ENCODE measurements around the gene DUSP22.

The DUSP22 gene

DNA sequence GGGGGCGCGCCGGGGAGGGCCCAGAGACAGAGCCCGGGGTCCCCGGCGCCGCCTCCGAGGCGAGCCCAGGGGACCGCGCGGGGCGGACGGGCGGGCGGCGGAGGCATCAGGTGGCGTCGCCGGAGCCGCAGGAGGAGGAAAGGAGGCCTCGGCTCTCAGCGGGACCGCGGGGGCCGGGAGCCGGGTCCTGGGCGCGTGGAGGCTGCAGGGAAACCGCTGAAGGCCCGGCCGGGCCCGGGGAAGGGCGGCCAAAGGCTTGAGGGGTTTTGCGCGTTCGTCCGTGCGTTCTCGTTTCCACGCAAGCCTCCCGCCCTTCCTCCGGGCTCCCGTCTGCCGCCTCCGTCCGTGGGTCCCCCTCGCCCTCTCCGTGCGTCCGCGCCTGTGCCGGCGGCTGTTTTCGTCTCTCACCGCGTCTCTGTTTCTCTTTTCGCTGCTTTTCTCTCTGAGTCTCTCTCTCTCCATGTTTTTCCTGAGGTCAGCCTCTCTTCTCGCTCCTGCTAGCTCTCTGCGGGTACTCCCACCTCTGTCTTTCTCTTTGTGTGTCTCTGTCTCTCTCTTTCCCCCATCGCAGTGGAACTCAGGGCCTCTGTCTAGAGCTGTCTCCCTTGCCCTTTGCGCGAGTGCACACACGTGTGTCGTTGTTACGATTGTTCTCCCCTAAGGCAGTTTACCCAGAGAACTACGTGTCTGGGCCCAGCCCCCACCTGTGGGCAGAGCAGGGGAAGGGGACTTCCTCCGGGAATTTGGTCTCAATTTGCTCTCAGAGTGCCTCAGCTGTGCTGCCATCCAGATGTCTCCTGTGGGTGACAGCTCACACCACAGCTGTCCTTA is 101.3 kb downstream of the DUSP22 start:
- TF ChIP-seq ESRRG (CRISPR knock-in tag; IDR thresholded peaks at IDR 0.05), result no peak
- TF ChIP-seq, protein P1, sequence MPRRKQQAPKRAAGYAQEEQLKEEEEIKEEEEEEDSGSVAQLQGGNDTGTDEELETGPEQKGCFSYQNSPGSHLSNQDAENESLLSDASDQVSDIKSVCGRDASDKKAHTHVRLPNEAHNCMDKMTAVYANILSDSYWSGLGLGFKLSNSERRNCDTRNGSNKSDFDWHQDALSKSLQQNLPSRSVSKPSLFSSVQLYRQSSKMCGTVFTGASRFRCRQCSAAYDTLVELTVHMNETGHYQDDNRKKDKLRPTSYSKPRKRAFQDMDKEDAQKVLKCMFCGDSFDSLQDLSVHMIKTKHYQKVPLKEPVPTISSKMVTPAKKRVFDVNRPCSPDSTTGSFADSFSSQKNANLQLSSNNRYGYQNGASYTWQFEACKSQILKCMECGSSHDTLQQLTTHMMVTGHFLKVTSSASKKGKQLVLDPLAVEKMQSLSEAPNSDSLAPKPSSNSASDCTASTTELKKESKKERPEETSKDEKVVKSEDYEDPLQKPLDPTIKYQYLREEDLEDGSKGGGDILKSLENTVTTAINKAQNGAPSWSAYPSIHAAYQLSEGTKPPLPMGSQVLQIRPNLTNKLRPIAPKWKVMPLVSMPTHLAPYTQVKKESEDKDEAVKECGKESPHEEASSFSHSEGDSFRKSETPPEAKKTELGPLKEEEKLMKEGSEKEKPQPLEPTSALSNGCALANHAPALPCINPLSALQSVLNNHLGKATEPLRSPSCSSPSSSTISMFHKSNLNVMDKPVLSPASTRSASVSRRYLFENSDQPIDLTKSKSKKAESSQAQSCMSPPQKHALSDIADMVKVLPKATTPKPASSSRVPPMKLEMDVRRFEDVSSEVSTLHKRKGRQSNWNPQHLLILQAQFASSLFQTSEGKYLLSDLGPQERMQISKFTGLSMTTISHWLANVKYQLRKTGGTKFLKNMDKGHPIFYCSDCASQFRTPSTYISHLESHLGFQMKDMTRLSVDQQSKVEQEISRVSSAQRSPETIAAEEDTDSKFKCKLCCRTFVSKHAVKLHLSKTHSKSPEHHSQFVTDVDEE (CRISPR knock-in tag; IDR thresholded peaks at IDR 0.05), result no peak
- TF ChIP-seq, protein P2, sequence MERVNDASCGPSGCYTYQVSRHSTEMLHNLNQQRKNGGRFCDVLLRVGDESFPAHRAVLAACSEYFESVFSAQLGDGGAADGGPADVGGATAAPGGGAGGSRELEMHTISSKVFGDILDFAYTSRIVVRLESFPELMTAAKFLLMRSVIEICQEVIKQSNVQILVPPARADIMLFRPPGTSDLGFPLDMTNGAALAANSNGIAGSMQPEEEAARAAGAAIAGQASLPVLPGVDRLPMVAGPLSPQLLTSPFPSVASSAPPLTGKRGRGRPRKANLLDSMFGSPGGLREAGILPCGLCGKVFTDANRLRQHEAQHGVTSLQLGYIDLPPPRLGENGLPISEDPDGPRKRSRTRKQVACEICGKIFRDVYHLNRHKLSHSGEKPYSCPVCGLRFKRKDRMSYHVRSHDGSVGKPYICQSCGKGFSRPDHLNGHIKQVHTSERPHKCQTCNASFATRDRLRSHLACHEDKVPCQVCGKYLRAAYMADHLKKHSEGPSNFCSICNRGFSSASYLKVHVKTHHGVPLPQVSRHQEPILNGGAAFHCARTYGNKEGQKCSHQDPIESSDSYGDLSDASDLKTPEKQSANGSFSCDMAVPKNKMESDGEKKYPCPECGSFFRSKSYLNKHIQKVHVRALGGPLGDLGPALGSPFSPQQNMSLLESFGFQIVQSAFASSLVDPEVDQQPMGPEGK (CRISPR knock-in tag; IDR thresholded peaks at IDR 0.05; ENCODE audit: borderline replicate concordance), result no peak
- no peak for TF ChIP-seq CSDC2 (CRISPR knock-in tag; IDR thresholded peaks at IDR 0.05)
- TF ChIP-seq SNAI2 (CRISPR knock-in tag; IDR thresholded peaks at IDR 0.05), result no peak
- TF ChIP-seq GLIS3 (CRISPR knock-in tag; IDR thresholded peaks at IDR 0.05), result no peak
- TF ChIP-seq ZC3H10 (CRISPR knock-in tag; IDR thresholded peaks at IDR 0.05), result no peak
- no peak for TF ChIP-seq ZFP30 (CRISPR knock-in tag; IDR thresholded peaks at IDR 0.05)
- TF ChIP-seq RARB (CRISPR knock-in tag; IDR thresholded peaks at IDR 0.05), result no peak
- TF ChIP-seq TOX (CRISPR knock-in tag; IDR thresholded peaks at IDR 0.05; ENCODE audit: borderline replicate concordance), result no peak
- TF ChIP-seq PPARA (CRISPR knock-in tag; IDR thresholded peaks at IDR 0.05; ENCODE audit: borderline replicate concordance), result no peak
- TF ChIP-seq ISL1 (CRISPR knock-in tag; IDR thresholded peaks at IDR 0.05), result no peak
- TF ChIP-seq ZNF565 (CRISPR knock-in tag; conservative IDR thresholded peaks at IDR 0.05; ENCODE audit: low read depth), result no peak
- ATAC-seq, result peak; percentile 19

DNA sequence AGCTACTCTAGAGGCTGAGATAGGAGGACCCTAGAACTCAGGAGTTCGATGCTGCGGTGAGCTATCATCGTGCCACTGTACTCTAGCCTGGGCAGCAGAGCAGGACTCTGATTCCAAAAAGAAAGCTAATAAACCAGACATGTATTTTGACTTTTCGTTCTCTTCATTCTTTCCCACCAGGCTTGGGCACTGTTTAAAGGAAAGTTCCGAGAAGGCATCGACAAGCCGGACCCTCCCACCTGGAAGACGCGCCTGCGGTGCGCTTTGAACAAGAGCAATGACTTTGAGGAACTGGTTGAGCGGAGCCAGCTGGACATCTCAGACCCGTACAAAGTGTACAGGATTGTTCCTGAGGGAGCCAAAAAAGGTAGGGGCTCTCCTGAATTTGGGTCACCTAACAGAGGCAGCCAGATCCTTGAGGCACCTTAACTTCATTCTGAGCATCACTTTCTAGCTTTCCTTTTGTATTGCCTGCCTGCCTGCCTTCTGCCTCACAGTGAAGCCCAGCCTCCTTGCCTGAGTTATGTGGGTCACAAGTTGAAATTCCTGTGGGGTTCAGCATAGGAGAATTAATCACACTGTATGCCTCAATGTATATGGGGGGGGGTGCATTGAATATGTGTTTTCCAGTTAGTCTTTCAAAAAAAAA is 102.5 kb downstream of the DUSP22 start:
- TF ChIP-seq, protein P3, sequence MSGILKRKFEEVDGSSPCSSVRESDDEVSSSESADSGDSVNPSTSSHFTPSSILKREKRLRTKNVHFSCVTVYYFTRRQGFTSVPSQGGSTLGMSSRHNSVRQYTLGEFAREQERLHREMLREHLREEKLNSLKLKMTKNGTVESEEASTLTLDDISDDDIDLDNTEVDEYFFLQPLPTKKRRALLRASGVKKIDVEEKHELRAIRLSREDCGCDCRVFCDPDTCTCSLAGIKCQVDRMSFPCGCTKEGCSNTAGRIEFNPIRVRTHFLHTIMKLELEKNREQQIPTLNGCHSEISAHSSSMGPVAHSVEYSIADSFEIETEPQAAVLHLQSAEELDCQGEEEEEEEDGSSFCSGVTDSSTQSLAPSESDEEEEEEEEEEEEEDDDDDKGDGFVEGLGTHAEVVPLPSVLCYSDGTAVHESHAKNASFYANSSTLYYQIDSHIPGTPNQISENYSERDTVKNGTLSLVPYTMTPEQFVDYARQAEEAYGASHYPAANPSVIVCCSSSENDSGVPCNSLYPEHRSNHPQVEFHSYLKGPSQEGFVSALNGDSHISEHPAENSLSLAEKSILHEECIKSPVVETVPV (CRISPR knock-in tag; IDR thresholded peaks at IDR 0.05), result no peak
- TF ChIP-seq ZNF8 (CRISPR knock-in tag; IDR thresholded peaks at IDR 0.05) (no peak), SNAI2 (CRISPR knock-in tag; IDR thresholded peaks at IDR 0.05) (no peak), BACH2 (CRISPR knock-in tag; IDR thresholded peaks at IDR 0.05; ENCODE audit: borderline replicate concordance) (no peak), RARB (CRISPR knock-in tag; IDR thresholded peaks at IDR 0.05) (no peak), PPARA (CRISPR knock-in tag; IDR thresholded peaks at IDR 0.05; ENCODE audit: borderline replicate concordance) (no peak)
- ATAC-seq, result no peak

DNA sequence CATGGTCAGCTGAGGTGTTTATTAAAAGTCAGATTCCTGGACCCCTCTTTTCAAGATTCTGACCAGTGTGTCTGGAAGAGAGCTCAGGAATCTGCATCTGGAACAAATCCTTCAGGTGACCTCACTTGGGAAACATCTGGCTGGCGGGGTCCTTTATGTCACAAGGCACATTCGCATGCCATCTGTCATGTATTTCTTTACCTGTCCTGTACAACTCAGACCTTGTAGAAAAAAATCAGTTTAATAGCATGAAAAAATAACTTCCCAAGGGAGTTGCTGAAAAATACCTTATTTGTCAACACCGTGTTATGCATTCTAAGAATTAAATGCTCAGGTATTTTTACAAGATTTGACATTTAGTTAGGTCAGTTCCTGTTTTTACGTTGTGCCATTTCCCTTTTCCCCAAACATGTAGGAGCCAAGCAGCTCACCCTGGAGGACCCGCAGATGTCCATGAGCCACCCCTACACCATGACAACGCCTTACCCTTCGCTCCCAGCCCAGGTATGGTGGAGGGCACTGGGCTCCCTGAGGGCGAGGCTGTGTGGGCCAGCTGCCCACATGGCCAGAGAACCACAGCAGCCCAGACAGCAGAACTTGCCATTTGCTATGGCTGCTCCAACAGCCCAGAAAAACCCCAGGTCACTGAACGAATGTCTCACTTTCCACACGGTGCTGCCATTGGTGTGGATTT is 103.3 kb downstream of the DUSP22 start:
- ATAC-seq, result no peak
- TF ChIP-seq PPARA (CRISPR knock-in tag; IDR thresholded peaks at IDR 0.05; ENCODE audit: borderline replicate concordance) (no peak), OSR1 (CRISPR knock-in tag; IDR thresholded peaks at IDR 0.05) (no peak), ZNF70 (CRISPR knock-in tag; IDR thresholded peaks at IDR 0.05) (no peak), TCF4 (CRISPR knock-in tag; IDR thresholded peaks at IDR 0.05; ENCODE audit: borderline replicate concordance) (no peak), TOX (CRISPR knock-in tag; IDR thresholded peaks at IDR 0.05; ENCODE audit: borderline replicate concordance) (no peak), GLIS3 (CRISPR knock-in tag; IDR thresholded peaks at IDR 0.05) (no peak), ZNF565 (CRISPR knock-in tag; conservative IDR thresholded peaks at IDR 0.05; ENCODE audit: low read depth) (no peak), ARNTL (CRISPR knock-in tag; IDR thresholded peaks at IDR 0.05; ENCODE audit: borderline replicate concordance, low read depth) (no peak), ZFP3 (CRISPR knock-in tag; IDR thresholded peaks at IDR 0.05) (no peak), ISL1 (CRISPR knock-in tag; IDR thresholded peaks at IDR 0.05) (no peak), ESRRG (CRISPR knock-in tag; IDR thresholded peaks at IDR 0.05) (no peak)
- TF ChIP-seq, protein P2 (CRISPR knock-in tag; IDR thresholded peaks at IDR 0.05; ENCODE audit: borderline replicate concordance), result no peak
- TF ChIP-seq, protein P3 (CRISPR knock-in tag; IDR thresholded peaks at IDR 0.05), result no peak
- TF ChIP-seq, protein P1 (CRISPR knock-in tag; IDR thresholded peaks at IDR 0.05), result no peak
